Stimulated activated CD4-positive, alpha-beta T cell treated with anti-CD3 and anti-CD28 coated beads, Interleukin-4, amount 100 ng/mL, for 24 hours (primary cell): ENCODE data around the gene CRP.
"Not testable (repeated sequence)": the region's sequence is repeated elsewhere in the genome, so short reads cannot be mapped to it uniquely, and the experiment has no call there.

Experiments
- DNase-seq: peaks from one replicate; pipeline ENCODE4 v3.0.0-alpha.2; 2020

CRP gene

GRCh38 chr1:159699246-159699645, 15.1 kb downstream of the CRP start:
- DNase-seq, result no peak

DNA sequence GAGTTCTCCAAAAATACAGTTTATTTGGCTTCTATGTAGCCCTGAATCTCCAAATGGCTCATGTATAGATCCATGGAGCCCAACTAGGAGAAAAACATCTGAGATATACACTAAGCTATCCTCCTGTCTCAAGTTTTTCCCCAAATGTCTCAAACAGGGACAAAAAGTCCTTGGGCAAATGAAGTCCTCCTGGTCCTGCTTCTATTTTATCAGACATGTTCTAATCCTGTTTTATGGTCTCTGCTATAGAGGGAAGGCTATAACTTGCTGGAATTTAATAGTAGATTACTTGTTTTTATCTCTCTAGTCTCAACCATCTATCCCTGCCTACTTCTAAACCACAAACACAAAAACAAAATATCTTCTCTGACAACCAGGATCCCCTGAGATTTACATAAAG, 26.9 kb downstream of the CRP start:
- no peak for DNase-seq

GRCh38 chr1:159686599-159687299, 27.6 kb downstream of the CRP start:
- no peak for DNase-seq

GRCh38 chr1:159678939-159679338, 35.5 kb downstream of the CRP start:
- no peak for DNase-seq

GRCh38 chr1:159675046-159675445, 39.3 kb downstream of the CRP start:
- no peak for DNase-seq

DNA sequence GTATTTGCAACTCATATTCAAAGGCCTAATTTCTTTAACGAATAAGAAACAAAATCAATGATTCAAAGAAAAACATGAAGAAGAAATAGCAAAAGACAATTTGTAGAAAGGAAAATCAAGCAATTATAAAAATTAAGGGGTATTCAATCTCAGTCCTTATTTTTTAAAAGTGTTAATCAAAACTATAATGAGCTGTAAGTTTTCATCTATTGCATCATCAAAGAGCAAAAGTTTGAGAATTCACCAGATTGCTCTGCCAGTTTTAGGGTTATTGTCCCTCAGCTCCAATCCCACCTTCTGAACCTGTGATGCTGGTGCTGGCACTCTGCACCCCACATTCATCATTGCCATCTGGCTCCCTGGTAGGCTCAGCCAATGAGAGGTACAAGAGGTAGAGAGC, 42.0 kb downstream of the CRP start:
- not testable (repeated sequence) for DNase-seq

- DNase-seq, result no peak
Measured at GRCh38 chr1:159669338-159669737, 45.1 kb downstream of the CRP start.

- no peak for DNase-seq
Measured at GRCh38 chr1:159668739-159669138, 45.6 kb downstream of the CRP start.

DNA sequence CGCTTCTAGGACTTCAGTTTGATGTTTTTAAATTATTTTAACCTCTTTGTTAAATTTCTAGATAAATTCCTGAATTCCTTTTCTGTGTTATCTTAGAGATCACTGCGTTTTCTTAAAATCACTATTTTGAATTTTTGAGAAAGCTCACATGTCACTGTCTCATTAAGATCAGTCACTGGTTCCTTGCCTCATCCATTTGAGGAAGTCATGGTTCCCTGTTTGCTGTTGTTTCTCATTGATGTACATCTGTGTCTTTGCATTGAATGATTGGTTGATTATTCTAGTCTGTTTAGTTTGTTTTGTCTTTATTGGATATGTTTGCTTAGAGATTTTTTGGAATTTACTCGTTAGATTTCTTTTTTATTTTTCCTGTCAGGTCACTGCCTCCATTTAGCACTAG, 50.1 kb downstream of the CRP start:
- DNase-seq, result no peak

DNA sequence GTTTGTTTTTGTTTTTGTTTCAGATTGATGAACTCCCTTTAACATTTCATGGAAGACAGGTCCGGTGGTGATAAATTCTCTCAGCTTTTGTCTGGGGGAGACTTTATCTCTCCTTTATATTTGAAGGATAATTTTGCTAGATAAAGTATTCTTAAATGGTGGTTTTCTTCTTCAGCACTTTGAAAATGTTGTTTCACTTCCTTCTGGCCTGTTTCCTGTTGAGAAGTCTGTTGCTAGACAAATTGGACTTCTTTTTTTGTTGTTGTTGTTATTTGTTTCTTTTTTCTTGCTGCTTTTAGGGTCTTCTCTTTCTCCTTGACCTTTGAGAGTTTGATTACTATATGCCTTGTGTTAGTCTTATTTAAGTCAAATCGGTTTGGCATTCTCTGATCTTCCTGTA, 50.8 kb downstream of the CRP start:
- no peak for DNase-seq
